Measurements from ENCODE around the gene CPSF7. TPM values are rescaled to one million over a fixed set of nuclear protein-coding genes. Genes with fewer than 3 reads are reported as not detected.
A peak's percentile ranks its signal among the peaks of the same experiment; 100 is the strongest.
"Not testable (repeated sequence)": the region's sequence is repeated elsewhere in the genome, so short reads cannot be mapped to it uniquely, and the experiment has no call there.

The CPSF7 gene
- polyA plus RNA-seq, 3 donors: 90.3 to 98.1 (median 91.8) TPM

GRCh38 chr11:61442616-61443015, 12.8 kb upstream of the CPSF7 start:
- DNase-seq (ENCODE audit: low read depth in 3 of 3, low spot score in 2 of 3): no peak

- DNase-seq (ENCODE audit: low read depth in 3 of 3, low spot score in 2 of 3): no peak
Measured at GRCh38 chr11:61439615-61440014, 9.8 kb upstream of the CPSF7 start.

- no peak for DNase-seq (ENCODE audit: low read depth in 3 of 3, low spot score in 2 of 3)
Measured at GRCh38 chr11:61437496-61437895, 7.7 kb upstream of the CPSF7 start.

- not testable (repeated sequence) for DNase-seq (ENCODE audit: low read depth in 3 of 3, low spot score in 2 of 3)
Measured at GRCh38 chr11:61430839-61431238, 1.1 kb upstream of the CPSF7 start.

GRCh38 chr11:61429346-61429690, 457 bp downstream of the CPSF7 start:
- peak in 2 of 3 donors; percentile 26 to 41 for DNase-seq (ENCODE audit: low read depth in 3 of 3, low spot score in 2 of 3)

GRCh38 chr11:61425367-61426131, 4.2 kb downstream of the CPSF7 start:
- DNase-seq (ENCODE audit: low read depth in 3 of 3, low spot score in 2 of 3): no peak

- no peak for DNase-seq (ENCODE audit: low read depth in 3 of 3, low spot score in 2 of 3)
Measured at GRCh38 chr11:61422226-61422625, 7.5 kb downstream of the CPSF7 start.

- DNase-seq (ENCODE audit: low read depth in 3 of 3, low spot score in 2 of 3): no peak
Measured at GRCh38 chr11:61418136-61418535, 11.6 kb downstream of the CPSF7 start.

GRCh38 chr11:61417670-61418069, 12.1 kb downstream of the CPSF7 start:
- no peak for DNase-seq (ENCODE audit: low read depth in 3 of 3, low spot score in 2 of 3)

- DNase-seq (ENCODE audit: low read depth in 3 of 3, low spot score in 2 of 3): no peak
Measured at GRCh38 chr11:61416941-61417340, 12.8 kb downstream of the CPSF7 start.

- no peak for DNase-seq (ENCODE audit: low read depth in 3 of 3, low spot score in 2 of 3)
Measured at GRCh38 chr11:61415381-61415780, 14.4 kb downstream of the CPSF7 start.

GRCh38 chr11:61414547-61414946, 15.2 kb downstream of the CPSF7 start:
- no peak for DNase-seq (ENCODE audit: low read depth in 3 of 3, low spot score in 2 of 3)

GRCh38 chr11:61413496-61413895, 16.3 kb downstream of the CPSF7 start:
- DNase-seq (ENCODE audit: low read depth in 3 of 3, low spot score in 2 of 3): no peak

- no peak for DNase-seq (ENCODE audit: low read depth in 3 of 3, low spot score in 2 of 3)
Measured at GRCh38 chr11:61411589-61411988, 18.2 kb downstream of the CPSF7 start.

GRCh38 chr11:61406991-61407728, 22.6 kb downstream of the CPSF7 start:
- no peak for DNase-seq (ENCODE audit: low read depth in 3 of 3, low spot score in 2 of 3)

- no peak for DNase-seq (ENCODE audit: low read depth in 3 of 3, low spot score in 2 of 3)
Measured at GRCh38 chr11:61406067-61406466, 23.7 kb downstream of the CPSF7 start.

GRCh38 chr11:61404641-61405040, 25.1 kb downstream of the CPSF7 start:
- DNase-seq (ENCODE audit: low read depth in 3 of 3, low spot score in 2 of 3): no peak

GRCh38 chr11:61404103-61404502, 25.7 kb downstream of the CPSF7 start:
- no peak for DNase-seq (ENCODE audit: low read depth in 3 of 3, low spot score in 2 of 3)

- DNase-seq (ENCODE audit: low read depth in 3 of 3, low spot score in 2 of 3): no peak
Measured at GRCh38 chr11:61403658-61404057, 26.1 kb downstream of the CPSF7 start.

GRCh38 chr11:61401573-61401972, 28.2 kb downstream of the CPSF7 start:
- DNase-seq (ENCODE audit: low read depth in 3 of 3, low spot score in 2 of 3): no peak

GRCh38 chr11:61401173-61401572, 28.6 kb downstream of the CPSF7 start:
- no peak for DNase-seq (ENCODE audit: low read depth in 3 of 3, low spot score in 2 of 3)

GRCh38 chr11:61392981-61393595, 36.7 kb downstream of the CPSF7 start:
- peak in 1 of 3 donors; percentile 20 for DNase-seq (ENCODE audit: low read depth in 3 of 3, low spot score in 2 of 3)
